NB4 (cell line): ENCODE data around the gene DRP2.
"Not testable (repeated sequence)": the region's sequence is repeated elsewhere in the genome, so short reads cannot be mapped to it uniquely, and the experiment has no call there.

Experiments used
- CTCF ChIP-seq: IDR thresholded peaks from one replicate; pipeline ENCODE4 v1.5.1; 2012; ENCODE audit warnings: low read depth, low read length
- MAX ChIP-seq: IDR thresholded peaks from 2 replicates; pipeline ENCODE4 v1.6.1; 2011; ENCODE audit warnings: low read depth, low read length
- MYC ChIP-seq: IDR thresholded peaks from 2 replicates; pipeline ENCODE4 v1.6.1; 2011; ENCODE audit warnings: low read depth, low read length
- POLR2A ChIP-seq: IDR thresholded peaks from 2 replicates; pipeline ENCODE4 v1.6.1; 2011; ENCODE audit warnings: mild to moderate bottlenecking; ENCODE audit not compliant: insufficient read length; ENCODE audit errors: extremely low read depth

GRCh38 chrX:101187961-101188360, 31.6 kb upstream of the DRP2 start:
- TF ChIP-seq POLR2A, CTCF, MAX, MYC: not testable (repeated sequence)
